Measurements from ENCODE around the gene CDH23.

GRCh38 chr10:71523756-71524155, 127.0 kb downstream of the CDH23 start:
- TF ChIP-seq ZNF384 (IDR thresholded peaks at IDR 0.05), result no peak
- TF ChIP-seq SP1 (IDR thresholded peaks at IDR 0.05), result no peak
- TF ChIP-seq FOXM1 (IDR thresholded peaks at IDR 0.05; ENCODE audit: borderline replicate concordance), result no peak
- no peak for TF ChIP-seq TARDBP (IDR thresholded peaks at IDR 0.05)
- no peak for TF ChIP-seq PKNOX1 (IDR thresholded peaks at IDR 0.05)
- TF ChIP-seq LEF1 (IDR thresholded peaks at IDR 0.05; ENCODE audit: borderline replicate concordance), result no peak
- no peak for TF ChIP-seq SUZ12 (IDR thresholded peaks at IDR 0.05)
- TF ChIP-seq BHLHE40 (IDR thresholded peaks at IDR 0.05; ENCODE audit: borderline replicate concordance), result no peak
- no peak for TF ChIP-seq NFRKB (IDR thresholded peaks at IDR 0.05)
- TF ChIP-seq ELF4 (IDR thresholded peaks at IDR 0.05), result no peak
- TF ChIP-seq FOXA1 (IDR thresholded peaks at IDR 0.05), result no peak
- TF ChIP-seq L3MBTL2 (conservative IDR thresholded peaks at IDR 0.05), result no peak
- no peak for TF ChIP-seq HDGF (IDR thresholded peaks at IDR 0.05; ENCODE audit: borderline replicate concordance)

Measured in HEK293T (cell line).